ENCODE results near the gene OCRL. TPM values are rescaled to one million over a fixed set of nuclear protein-coding genes. Genes with fewer than 3 reads are reported as not detected.

Gene OCRL
- total and polyA plus RNA-seq, 2 donors from 2014 or later, result 9.4 to 20.0 TPM

DNA sequence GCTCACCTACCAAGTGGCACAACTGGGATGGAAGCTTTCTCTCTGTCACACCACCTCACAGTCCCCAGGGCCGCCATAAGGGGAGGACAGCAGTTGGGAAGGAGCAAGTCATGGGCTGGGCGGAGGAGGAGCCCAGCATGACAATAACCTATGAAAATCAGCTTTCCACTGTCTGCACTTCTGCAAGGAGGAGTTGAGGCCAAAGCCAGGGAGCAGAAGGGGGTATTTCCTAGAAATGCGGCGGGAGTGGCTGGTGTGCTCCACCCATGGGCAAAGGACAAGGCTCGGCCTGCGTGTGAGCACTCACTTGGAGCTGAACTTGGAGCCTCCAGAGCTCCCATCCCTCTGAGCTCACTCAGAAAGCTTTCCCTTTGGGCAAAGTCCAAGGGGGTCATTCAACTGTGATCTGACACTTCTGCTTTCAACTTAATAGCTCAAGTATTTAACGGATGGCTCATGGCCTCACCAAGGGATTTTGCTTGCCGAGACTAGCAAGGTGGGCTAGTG, 96.2 kb downstream of the OCRL start:
- TF ChIP-seq CTCF (IDR thresholded peaks at IDR 0.05; ENCODE audit: borderline replicate concordance, extremely low read depth, insufficient read depth), result no peak
- H3K4me3 ChIP-seq (ENCODE audit: low read length in 3 of 3), result no peak overlapping the region
- H3K27me3 ChIP-seq (ENCODE audit: control insufficient read depth, insufficient read depth, low read length), result no peaks in the 10 kb centered on the region
- peak overlapping the region in 1 of 2 donors; percentile 33 for H3K27ac ChIP-seq (ENCODE audit: low read depth in 2 of 2, low read length in 2 of 2)
- no peaks in the 10 kb centered on the region for H3K9me3 ChIP-seq (ENCODE audit: control insufficient read depth in 2 of 3, insufficient read depth in 1 of 3, low read length in 3 of 3)
- H3K9ac ChIP-seq (ENCODE audit: low read length in 3 of 3), result no peak overlapping the region
- no peaks in the 10 kb centered on the region for H3K4me1 ChIP-seq (ENCODE audit: control insufficient read depth in 2 of 3, insufficient read depth in 2 of 3, low read depth in 1 of 3, low read length in 3 of 3)
- peak; percentile 68 for FAIRE-seq
- DNase-seq, result peak in 1 of 5 donors; percentile 56
- intact Hi-C loops (cut with DNase I), result no loop called here
- H3K36me3 ChIP-seq (ENCODE audit: control insufficient read depth in 2 of 3, insufficient read depth in 3 of 3, low read length in 3 of 3), result no peaks in the 10 kb centered on the region

GRCh38 chrX:129637217-129638109, 97.4 kb downstream of the OCRL start:
- intact Hi-C loops (cut with DNase I), result no loop called here
- Histone ChIP-seq H3K9ac (ENCODE audit: low read length in 3 of 3) (no peak overlapping the region), H3K27ac (ENCODE audit: low read depth in 2 of 2, low read length in 2 of 2) (no peak overlapping the region), H3K36me3 (ENCODE audit: control insufficient read depth in 2 of 3, insufficient read depth in 3 of 3, low read length in 3 of 3) (no peaks in the 10 kb centered on the region), H3K4me3 (ENCODE audit: low read length in 3 of 3) (no peak overlapping the region), H3K4me1 (ENCODE audit: control insufficient read depth in 2 of 3, insufficient read depth in 2 of 3, low read depth in 1 of 3, low read length in 3 of 3) (no peaks in the 10 kb centered on the region), H3K27me3 (ENCODE audit: control insufficient read depth, insufficient read depth, low read length) (no peaks in the 10 kb centered on the region), H3K9me3 (ENCODE audit: control insufficient read depth in 2 of 3, insufficient read depth in 1 of 3, low read length in 3 of 3) (no peaks in the 10 kb centered on the region)
- FAIRE-seq (peak; percentile 76), DNase-seq (peak in 4 of 5 donors; percentile 72 to 77 (median 75))
- peak; percentile 81 for TF ChIP-seq CTCF (IDR thresholded peaks at IDR 0.05; ENCODE audit: borderline replicate concordance, extremely low read depth, insufficient read depth)

- Histone ChIP-seq H3K36me3 (ENCODE audit: control insufficient read depth in 2 of 3, insufficient read depth in 3 of 3, low read length in 3 of 3) (no peaks in the 10 kb centered on the region), H3K9me3 (ENCODE audit: control insufficient read depth in 2 of 3, insufficient read depth in 1 of 3, low read length in 3 of 3) (no peaks in the 10 kb centered on the region), H3K9ac (ENCODE audit: low read length in 3 of 3) (no peak overlapping the region), H3K4me3 (ENCODE audit: low read length in 3 of 3) (no peak overlapping the region), H3K27ac (ENCODE audit: low read depth in 2 of 2, low read length in 2 of 2) (no peak overlapping the region), H3K4me1 (ENCODE audit: control insufficient read depth in 2 of 3, insufficient read depth in 2 of 3, low read depth in 1 of 3, low read length in 3 of 3) (no peaks in the 10 kb centered on the region), H3K27me3 (ENCODE audit: control insufficient read depth, insufficient read depth, low read length) (no peaks in the 10 kb centered on the region)
- FAIRE-seq (no peak), DNase-seq (no peak)
- intact Hi-C loops (cut with DNase I), result no loop called here
- TF ChIP-seq CTCF (IDR thresholded peaks at IDR 0.05; ENCODE audit: borderline replicate concordance, extremely low read depth, insufficient read depth), result no peak
Measured at GRCh38 chrX:129638917-129639316, 98.9 kb downstream of the OCRL start.

Measured in kidney (tissue), 14 donors.